Stimulated activated CD8-positive, alpha-beta memory T cell treated with anti-CD3 and anti-CD28 coated beads, Interleukin-12 subunit alpha, Interleukin-12 subunit beta, amount 100 ng/mL, for 4 hours (primary cell): ENCODE results near the gene SIK2.
"Not testable (repeated sequence)": the region's sequence is repeated elsewhere in the genome, so short reads cannot be mapped to it uniquely, and the experiment has no call there.

Experiments
- DNase-seq: peaks from one replicate; pipeline ENCODE4 v3.0.0-alpha.2; 2020; ENCODE audit warnings: low read depth

The SIK2 gene

DNA sequence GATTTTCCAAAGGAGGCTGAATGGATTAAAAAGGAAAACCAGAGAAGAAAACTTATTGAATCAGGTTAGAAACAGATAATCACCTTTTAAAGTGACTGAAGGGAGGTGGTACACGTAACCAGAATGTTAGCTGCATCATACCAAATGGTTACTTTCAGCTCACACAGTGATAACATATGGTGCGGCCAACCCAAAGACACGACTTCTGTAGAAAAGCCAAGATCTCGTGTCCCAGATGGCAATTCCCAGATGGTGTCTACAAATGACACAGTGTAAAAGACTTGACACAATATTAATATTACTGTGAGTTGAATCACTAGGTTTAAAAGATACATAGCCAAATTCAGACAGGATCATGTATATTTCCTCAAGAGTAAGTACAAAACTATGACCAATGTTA, 158.8 kb downstream of the SIK2 start:
- no peak for DNase-seq

DNA sequence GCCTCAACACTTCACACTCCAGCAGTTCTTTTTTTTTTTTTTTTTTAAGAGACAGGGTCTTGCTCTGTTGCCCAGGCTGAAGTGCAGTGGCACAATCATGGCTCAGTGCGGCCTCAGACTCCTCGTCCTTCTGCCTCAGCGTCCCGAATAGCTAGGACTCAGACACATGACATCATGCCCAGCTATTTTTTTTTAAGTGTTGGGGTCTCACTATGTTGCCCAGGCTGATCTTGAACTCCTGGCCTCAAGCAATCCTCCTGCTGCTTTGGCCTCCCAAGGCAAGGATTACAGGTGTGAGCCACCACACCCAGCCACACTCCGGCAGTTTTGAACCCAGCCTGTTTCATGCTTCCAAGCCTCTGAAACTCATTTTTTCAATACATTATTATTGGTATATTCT, 160.3 kb downstream of the SIK2 start:
- no peak for DNase-seq

DNA sequence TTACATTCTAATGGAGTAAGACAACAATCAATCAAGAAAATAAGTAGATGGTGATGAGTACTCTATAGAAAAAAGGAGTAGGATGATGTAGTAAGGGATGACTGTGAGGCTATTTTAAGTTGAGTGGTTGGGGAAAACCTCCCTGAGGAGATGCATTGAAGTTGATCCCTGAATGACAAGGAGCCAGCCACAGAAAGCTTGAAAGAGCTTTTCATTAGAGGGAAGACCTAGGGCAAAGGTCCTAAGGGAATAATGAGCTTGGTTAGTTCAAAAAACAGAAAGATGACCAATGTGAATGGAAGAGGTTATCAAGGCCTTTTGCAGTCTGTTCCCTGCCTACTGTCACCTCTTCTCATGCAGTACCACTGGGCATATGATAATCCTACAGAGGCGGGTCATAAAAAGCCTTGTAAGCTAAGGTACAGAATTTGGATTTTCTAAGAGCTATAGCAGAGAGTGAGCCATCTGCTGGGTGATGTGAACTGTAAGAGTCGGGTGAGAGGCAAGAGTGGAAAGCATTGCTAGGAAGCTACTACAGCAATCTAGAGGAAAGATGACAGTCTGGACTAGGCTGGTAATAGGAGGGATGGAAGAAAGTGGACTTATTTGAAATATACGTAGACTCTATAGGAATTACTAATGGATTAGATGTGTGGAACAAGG, 160.9 kb downstream of the SIK2 start:
- DNase-seq = no peak

DNA sequence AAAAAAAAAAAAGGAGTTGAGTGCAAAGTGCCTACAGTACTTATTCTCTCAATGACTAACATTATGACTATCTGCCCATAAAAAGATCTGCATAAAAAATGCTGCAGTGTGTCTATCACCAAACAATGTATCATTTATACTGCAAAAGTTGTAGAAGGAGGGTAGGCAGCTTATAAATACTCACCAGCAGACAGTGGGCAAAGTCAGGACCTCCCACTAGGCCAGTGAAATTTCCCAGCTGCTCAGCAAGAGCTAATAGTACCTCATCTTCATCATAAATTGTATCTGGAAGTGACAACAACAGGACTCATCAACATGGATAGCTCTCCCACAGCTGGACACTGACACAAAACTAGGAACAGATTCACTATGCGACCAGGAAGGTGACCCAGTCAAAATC, 162.4 kb downstream of the SIK2 start:
- no peak for DNase-seq

DNA sequence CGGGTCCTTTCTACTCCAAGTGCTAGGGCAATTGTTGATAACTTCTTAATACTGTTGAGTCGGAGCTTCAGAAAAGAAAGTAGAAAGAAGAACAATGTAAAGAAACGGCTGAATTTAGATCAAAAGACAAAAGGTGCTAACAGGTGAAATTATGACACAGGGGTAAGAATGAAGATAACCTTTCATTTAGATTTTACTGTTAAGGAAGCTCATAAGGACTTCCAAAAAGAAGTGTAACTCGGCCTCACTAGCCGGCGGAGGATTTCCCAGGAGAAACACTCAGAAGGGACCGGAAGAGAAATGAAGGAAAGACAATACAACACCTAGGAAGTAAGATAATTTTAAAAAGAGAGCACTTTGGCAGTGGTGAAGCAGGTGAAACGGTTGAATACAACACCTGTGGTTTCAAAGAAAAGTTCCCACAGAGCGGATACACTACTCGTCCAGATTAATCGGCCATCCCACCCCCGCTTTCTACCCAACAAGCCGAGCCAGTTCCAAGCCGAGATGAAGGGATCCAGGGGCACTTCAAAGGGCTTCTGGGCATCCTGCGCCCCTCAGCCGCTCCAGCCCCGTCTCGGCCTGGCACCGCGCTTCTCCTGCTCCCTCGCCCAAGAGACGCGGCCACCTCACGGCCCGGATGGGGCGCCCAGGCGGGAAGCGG, 163.2 kb downstream of the SIK2 start:
- DNase-seq = no peak

DNA sequence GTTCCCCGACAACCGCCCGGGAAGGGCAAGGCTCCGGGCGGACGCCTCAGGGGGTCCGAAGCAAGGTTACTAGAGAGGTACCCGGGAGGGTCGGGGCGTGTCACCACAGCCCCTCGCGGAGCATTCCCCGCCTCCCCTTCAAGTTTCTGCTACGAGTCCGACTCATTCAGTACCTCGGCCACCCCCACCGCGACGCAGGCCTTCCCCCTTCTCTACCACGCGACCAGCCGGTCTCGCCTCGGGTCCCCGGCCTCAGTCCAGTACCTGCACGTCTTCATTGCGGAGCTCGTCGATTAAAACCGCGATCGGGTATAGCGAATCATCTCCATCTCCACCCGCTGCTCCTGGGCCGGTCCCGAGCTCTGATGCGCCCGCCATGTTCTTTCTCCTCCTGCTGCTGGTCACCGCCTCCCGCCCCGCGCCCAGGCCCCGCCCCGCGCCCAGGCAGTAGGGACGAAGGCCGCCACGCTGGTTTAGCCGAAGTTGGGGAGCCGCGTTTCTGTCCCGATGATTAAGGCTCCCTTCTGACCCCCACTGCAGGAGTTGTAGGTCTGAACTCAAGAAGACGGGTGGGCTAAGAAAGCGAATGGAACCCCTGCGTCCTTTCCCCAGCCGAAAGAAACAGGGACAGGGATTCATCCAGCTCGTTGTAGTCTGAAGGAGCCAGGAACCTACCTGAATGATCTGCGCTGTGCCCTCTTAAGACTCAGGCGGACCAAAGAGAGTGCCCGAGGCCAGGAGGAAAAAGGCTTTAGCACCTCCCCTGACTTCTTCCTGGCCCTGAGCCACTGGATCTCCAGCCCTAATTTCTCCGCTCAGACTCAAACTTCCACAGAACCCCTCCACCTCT, 164.0 kb downstream of the SIK2 start, which contains the start of gene PPP2R1B:
Gene PPP2R1B (minus strand): TSS at position 406 of the 850 bp plus-strand sequence. CDS start 28 bp downstream, at position 378.
- peak; percentile 51 for DNase-seq

DNA sequence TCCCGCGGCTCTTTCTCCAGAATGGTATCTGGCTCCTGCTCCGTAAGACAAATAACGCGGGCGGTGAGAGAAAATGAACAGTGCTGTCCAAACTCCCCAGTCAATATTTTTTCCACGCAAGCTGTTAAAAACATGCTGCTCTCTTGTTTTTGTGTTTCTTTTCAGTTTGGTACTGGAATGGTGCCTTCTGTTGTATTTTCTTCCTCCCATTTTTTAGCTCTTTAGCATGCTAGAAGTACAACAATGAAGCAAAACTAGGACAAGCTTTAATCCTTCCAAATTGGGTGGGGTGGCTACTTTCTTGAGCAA, 164.5 kb downstream of the SIK2 start:
- no peak for DNase-seq

DNA sequence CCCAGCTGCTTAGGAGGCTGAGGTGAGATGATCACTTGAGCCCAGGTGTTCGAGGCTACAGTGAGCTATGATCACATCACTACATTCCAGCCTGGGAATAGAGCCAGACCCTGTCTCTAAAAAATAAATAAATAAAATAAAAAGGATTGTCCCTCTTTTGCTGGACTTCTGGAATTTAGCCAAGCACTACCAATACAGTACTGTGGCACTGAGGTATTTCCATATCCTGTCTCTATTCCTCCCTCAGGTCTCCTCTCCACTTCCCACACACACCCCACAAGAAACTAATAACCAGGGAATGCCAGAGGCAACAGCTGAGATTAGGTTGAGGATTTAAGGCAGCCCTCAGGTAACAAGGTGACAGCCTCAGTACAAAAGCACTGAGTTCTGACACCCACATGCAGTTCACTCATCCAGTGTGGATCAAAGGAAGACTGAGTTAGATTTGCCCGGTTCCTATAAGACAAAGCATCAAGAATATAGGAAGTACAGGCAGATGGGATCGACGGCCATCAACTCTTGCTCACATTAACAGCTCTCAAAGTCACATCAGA, 168.4 kb downstream of the SIK2 start:
- no peak for DNase-seq

DNA sequence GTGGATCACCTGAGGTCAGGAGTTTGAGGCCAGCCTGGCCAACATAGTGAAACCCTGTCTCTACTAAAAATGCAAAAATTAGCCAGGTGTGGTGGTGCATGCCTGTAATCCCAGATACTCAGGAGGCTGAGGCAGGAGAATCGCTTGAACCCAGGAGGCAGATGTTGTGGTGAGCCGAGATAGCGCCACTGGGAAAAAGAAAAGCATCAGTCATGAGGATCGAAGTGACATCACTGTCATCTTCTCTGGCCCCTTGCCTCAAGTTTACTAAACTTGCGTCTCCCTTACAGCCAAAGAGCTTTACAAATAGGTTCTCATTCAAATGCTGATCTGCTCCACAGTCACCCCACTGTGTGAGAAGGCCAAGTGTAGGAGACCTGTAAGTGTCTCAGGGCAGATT, 169.0 kb downstream of the SIK2 start:
- not testable (repeated sequence) for DNase-seq

DNA sequence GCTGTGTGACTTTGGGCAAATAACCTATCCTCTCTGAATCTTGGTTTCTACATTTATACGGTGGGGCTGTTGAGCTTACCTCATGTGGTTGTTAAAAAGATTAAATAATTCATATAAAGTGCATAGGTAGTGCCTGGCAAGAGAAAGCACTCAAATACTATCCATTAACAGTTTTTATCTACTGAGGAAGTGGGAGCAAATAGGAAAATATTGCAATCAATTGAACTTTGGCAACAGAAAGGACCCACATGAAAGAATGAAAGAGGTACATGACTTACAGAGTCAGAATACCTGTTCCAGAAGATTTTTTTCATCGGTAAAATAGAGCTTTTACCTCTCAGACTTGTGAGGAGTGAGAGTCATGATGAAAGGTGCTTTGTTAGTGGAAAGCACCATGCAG, 170.3 kb downstream of the SIK2 start:
- no peak for DNase-seq

DNA sequence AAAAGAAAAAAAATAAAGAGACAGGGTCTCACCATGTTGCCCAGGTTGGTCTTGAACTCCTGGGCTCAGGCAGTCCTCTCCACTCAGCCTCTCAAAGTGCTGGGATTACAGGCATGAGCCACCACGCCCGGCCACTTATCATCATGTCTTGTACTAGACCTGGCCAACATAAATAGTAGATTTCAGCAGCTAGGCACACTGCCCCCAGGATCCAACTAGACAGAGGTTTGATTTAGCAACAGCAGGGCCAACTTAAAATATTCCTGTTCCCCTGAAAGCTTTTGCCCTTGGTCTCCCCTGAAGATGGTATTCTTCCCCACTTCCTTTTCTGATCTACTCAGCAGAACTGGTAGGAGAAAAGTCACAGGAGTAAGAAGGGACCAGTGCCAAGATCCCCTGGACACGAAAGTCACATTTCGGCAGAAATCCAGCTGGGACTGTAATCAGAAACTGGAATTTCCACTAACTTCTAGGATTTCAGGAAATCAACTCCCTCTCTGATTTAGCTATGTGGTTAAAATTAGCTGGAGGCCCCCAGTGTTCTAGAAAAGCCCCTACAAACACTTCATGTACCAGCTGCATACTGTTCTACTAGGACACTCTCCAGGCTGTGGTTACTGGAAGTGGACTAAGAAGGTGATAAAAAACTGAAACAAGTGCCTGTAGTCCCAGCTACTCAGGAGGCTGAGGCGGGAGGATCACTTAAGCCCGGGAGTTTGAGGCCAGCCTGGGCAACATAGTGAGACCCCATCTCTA, 172.9 kb downstream of the SIK2 start:
- no peak for DNase-seq

DNA sequence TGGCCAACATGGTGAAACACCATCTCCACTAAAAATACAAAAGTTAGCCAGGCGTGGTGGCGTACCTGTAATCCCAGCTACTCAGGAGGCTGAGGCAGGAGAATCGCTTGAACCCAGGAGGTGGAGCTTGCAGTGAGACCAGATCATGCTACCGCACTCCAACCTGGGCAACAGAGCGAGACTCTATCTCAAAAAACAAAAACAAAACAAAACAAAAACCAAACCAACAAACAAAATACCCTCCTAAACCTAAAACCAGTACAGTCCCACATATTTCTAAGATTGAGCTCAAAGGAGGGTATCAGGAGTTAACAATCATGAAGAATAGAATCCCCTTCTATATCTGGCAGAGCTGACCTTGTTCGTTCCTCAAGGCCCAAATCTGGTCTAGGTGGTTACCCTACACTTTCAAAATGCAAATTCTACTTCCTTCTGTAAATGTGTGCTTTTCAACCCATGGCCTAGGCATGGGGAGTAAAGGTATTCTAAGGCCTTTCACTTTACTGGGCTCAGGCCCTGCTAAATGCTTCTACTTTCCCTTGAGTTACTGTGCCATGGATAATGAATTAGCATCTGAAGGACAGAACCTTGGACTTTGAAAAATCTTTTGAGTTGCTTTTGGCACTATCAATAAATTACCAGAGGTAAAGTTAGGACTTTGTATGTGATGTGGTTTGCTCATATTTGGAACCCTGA, 174.3 kb downstream of the SIK2 start:
- no peak for DNase-seq

DNA sequence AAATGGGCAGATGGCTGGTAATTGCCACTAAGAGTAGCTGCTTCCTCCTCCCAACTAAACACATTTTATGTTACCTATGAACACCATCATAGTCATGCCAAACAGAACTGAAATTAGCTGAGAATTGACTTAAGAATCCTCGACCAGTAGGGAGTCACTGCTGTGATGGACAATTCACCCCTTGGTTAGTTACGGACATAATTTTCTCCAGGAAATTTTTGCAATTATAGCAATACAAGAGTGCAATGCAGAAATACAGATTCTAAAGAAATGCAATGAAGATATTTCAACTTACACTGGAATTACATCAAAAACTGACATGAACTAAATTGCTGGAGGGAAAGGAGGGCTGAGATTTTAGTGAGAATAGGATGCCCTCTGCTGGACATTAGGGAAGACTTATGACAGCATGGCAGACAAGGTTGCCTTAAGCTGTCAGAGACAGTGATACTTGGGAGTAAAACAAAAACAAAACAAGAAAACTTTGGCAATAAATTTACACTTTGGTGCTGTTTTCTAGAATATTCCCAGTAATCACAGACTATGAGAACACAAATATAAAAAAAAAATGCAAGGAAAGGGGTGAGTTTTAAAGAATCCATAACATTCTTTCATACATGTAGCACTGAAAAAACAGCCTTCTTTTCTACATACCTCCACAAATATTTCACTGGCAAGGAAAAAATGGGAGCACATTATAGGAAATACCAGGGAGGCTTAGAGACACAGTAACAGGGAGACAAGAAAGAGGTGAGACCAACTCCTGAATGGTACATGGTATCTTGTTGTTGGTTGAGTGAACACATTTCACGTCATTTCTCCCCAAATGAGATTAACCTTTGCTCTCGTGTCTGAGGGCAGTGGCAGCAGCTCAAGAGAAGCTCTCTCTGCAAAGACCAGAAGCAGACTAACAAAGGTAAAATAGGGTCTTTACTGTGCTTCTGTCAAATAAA, 175.1 kb downstream of the SIK2 start:
- DNase-seq = no peak

DNA sequence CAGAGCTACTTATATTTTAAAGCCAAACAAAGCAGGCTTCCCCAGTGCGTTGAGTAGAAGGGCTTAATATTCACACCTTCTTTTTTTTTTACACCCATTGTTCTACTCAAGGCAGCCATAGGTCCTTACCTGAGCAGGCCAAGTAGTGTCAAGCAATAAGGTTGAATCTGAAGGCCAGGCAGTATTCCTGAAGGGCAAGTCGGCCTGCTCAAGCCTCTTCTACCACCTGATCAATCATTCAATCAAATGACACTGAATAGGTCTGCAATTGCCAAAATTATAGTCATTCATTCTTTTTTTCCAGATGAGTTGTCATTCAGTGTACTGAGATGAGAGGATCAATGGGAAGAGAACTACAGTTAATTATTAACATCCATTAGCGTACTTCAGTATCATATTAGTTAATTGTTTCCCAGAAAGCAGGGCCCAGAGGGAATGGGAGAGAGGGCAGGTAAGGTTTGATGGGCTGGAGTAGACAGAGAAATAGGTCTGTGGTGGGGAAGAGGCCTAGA, 175.9 kb downstream of the SIK2 start:
- DNase-seq = no peak

DNA sequence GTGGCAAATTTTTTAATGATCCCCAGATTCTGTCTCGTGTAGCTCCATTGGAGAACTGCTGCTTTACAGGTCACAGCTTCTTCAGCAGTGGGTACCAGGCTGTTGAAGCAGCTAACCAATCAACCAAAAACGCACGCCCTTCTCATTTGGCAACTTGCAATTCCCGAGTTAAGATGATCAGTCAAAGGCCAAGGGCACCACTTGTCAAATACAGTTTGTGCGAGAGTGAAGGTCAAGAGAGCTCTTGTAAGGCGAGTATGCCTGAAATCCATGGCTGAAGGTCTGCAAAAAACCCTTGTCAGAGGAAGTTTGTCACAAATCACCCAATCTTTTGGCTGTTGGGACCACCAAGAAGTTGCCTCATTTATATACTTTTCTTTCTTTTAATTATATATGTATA, 176.9 kb downstream of the SIK2 start:
- no peak for DNase-seq
